HepG2 (cell line): Measurements from ENCODE around the gene THRA. TPM values are rescaled to one million over a fixed set of nuclear protein-coding genes. Genes with fewer than 3 reads are reported as not detected.

ENCODE experiments used
- ATAC-seq: fragments of 200-7000 bp; cut with Tn5 transposase; 3 replicates; pipeline ENCODE4 v1.9.1; 2020; ENCODE audit warnings: mild to moderate bottlenecking, moderate library complexity
- BruUV-seq: library from RNA; stranded (reverse); fragments of 400-500 nt; replicated peaks from 2 replicates; lab custom pipeline; 2021; lab: Mats Ljungman, UMichigan
- CTCF ChIA-PET: fragments of 300-600 bp; formaldehyde crosslinking; extraction: SDS; loops from one replicate; lab custom pipeline; 2021; ENCODE audit warnings: low total read pairs, inconsistent platforms, low intra/inter-chr PET ratio; lab: Yijun Ruan, JAX
- POLR2A ChIA-PET: fragments of 350-600 bp; sonication (Branson Sonifier 250); formaldehyde crosslinking; loops from one replicate; lab custom pipeline; 2020; ENCODE audit warnings: antibody characterized with exemption, inconsistent platforms; lab: Yijun Ruan, JAX
- DNase-seq: peaks from one replicate; pipeline ENCODE4 v3.0.0-alpha.2; 2015; ENCODE audit warnings: low spot score
- FAIRE-seq: peaks from 3 replicates; lab custom pipeline; 2011; peaks lifted over from hg19 to GRCh38; lab: Jason Lieb, UNC
- H2AFZ ChIP-seq: one replicate; pipeline ENCODE4 v1.6.1; 2011; ENCODE audit warnings: low read length, inconsistent platforms
- H3K27ac ChIP-seq: fragments of 300-600 bp; 3 replicates; pipeline ENCODE4 v1.8.0; 2011; ENCODE audit warnings: mixed run types, mild to moderate bottlenecking, mixed read lengths, low read length, inconsistent platforms; ENCODE audit not compliant: insufficient read depth; ENCODE audit errors: extremely low read length
- H3K27me3 ChIP-seq, 2 experiments: fragments of 200-600 bp in 1 of 2; 2 replicates in 1 of 2; 3 replicates in 1 of 2; pipeline versions ENCODE4 v1.6.0 to v1.8.0; 2011; ENCODE audit warnings: low read length in 2 of 2, mild to moderate bottlenecking in 2 of 2, moderate library complexity in 2 of 2, inconsistent platforms in 1 of 2; ENCODE audit not compliant: insufficient read depth in 2 of 2, control insufficient read depth in 1 of 2
- H3K36me3 ChIP-seq, 2 experiments: fragments of 200-600 bp in 1 of 2; replicated peaks in 1 of 2; 2 replicates in 1 of 2; 3 replicates in 1 of 2; pipeline versions ENCODE4 v1.5.1 to v1.8.0; 2011; ENCODE audit warnings: low read length in 2 of 2, inconsistent platforms in 1 of 2; ENCODE audit not compliant: insufficient read depth in 2 of 2, control insufficient read depth in 1 of 2
- H3K4me1 ChIP-seq: 2 replicates; pipeline ENCODE4 v1.5.1; 2012; ENCODE audit warnings: low read length, inconsistent platforms; ENCODE audit not compliant: insufficient read depth
- H3K4me2 ChIP-seq: 2 replicates; pipeline ENCODE4 v1.6.0; 2011; ENCODE audit warnings: low read depth, low read length, inconsistent platforms
- H3K4me3 ChIP-seq, 3 experiments: fragments of 200-600 bp in 1 of 3; sonication (generic), shearing (Covaris generic) in 1 of 3; replicated peaks in 1 of 3; 2 replicates each; pipeline ENCODE4 v1.5.1; 2011 to 2016; ENCODE audit warnings: low read length in 3 of 3, inconsistent platforms in 2 of 3, low read depth in 2 of 3, mild to moderate bottlenecking in 2 of 3, control low read depth in 1 of 3, mixed read lengths in 1 of 3; ENCODE audit not compliant: insufficient read depth in 1 of 3
- H3K79me2 ChIP-seq: one replicate; pipeline ENCODE4 v1.6.1; 2011; ENCODE audit warnings: low read length, inconsistent platforms; ENCODE audit not compliant: insufficient read depth
- H3K9ac ChIP-seq: 2 replicates; pipeline ENCODE4 v1.6.0; 2011; ENCODE audit warnings: mild to moderate bottlenecking, low read depth, low read length, inconsistent platforms; ENCODE audit not compliant: insufficient read depth
- H3K9me3 ChIP-seq: 2 replicates; pipeline ENCODE4 v1.5.1; 2012; ENCODE audit warnings: mild to moderate bottlenecking, low read length
- H4K20me1 ChIP-seq: 2 replicates; pipeline ENCODE4 v1.6.0; 2011; ENCODE audit warnings: inconsistent platforms, mild to moderate bottlenecking, low read length, moderate library complexity; ENCODE audit not compliant: insufficient read depth
- BORCS8-MEF2B ChIP-seq: sonication (generic); formaldehyde crosslinking; IDR thresholded peaks from 2 replicates; pipeline ENCODE4 v1.8.0; 2022; ENCODE audit warnings: mild to moderate bottlenecking, missing genetic modification reagents
- CEBPG ChIP-seq: IDR thresholded peaks from 2 replicates; pipeline ENCODE4 v1.6.1; 2016
- ERF ChIP-seq: IDR thresholded peaks from 2 replicates; pipeline ENCODE4 v1.6.1; 2018; ENCODE audit warnings: missing biosample characterization, missing genetic modification reagents
- ETV5 ChIP-seq: IDR thresholded peaks from 2 replicates; pipeline ENCODE4 v1.6.1; 2018; ENCODE audit warnings: missing biosample characterization, missing genetic modification reagents, inconsistent platforms, borderline replicate concordance
- FOSL2 ChIP-seq: sonication (generic); formaldehyde crosslinking; IDR thresholded peaks from 2 replicates; pipeline ENCODE4 v1.4.0; 2020; ENCODE audit warnings: missing genetic modification reagents
- FOXC1 ChIP-seq: sonication (generic); formaldehyde crosslinking; IDR thresholded peaks from 2 replicates; pipeline ENCODE4 v1.8.0; 2022; ENCODE audit warnings: mild to moderate bottlenecking, missing genetic modification reagents, borderline replicate concordance
- NFE2L2 ChIP-seq: fragments of 150-350 bp; IDR thresholded peaks from 2 replicates; pipeline ENCODE4 v1.6.1; 2014; ENCODE audit warnings: low read length
- NR2C2 ChIP-seq: sonication (generic); formaldehyde crosslinking; IDR thresholded peaks from 2 replicates; pipeline ENCODE4 v1.4.0; 2020; ENCODE audit warnings: missing genetic modification reagents, mild to moderate bottlenecking, moderate library complexity, borderline replicate concordance
- PBX3 ChIP-seq: sonication (generic); formaldehyde crosslinking; IDR thresholded peaks from 2 replicates; pipeline ENCODE4 v1.8.1; 2023; ENCODE audit warnings: missing genetic modification reagents, inconsistent platforms, borderline replicate concordance
- THAP11 ChIP-seq: IDR thresholded peaks from 2 replicates; pipeline ENCODE4 v1.6.1; 2016; ENCODE audit warnings: missing biosample characterization, missing genetic modification reagents
- UBTF ChIP-seq: sonication (generic); formaldehyde crosslinking; IDR thresholded peaks from 2 replicates; pipeline ENCODE4 v1.4.0; 2020; ENCODE audit warnings: mild to moderate bottlenecking, missing genetic modification reagents
- ZBTB7A ChIP-seq: sonication (generic); formaldehyde crosslinking; IDR thresholded peaks from 2 replicates; pipeline ENCODE4 v1.8.0; 2022; ENCODE audit warnings: mild to moderate bottlenecking, missing genetic modification reagents
- ZNF280D ChIP-seq: sonication (generic); formaldehyde crosslinking; IDR thresholded peaks from 2 replicates; pipeline ENCODE4 v1.5.1; 2020; ENCODE audit warnings: mild to moderate bottlenecking, missing genetic modification reagents
- ZSCAN20 ChIP-seq: sonication (generic); formaldehyde crosslinking; IDR thresholded peaks from 2 replicates; pipeline ENCODE4 v1.4.0; 2020; ENCODE audit warnings: missing genetic modification reagents, mild to moderate bottlenecking, borderline replicate concordance
- WGBS: methylation state at CpG from one replicate; pipeline ENCODE4 v1.1.6; 2017; ENCODE audit warnings: low lambda C conversion rate; 5-methylcytosine and 5-hydroxymethylcytosine counted together
- in situ Hi-C: cut with HindIII; loops from 2 replicates; pipeline ENCODE4 v1.10.0; 2017; ENCODE audit warnings: low pct_unique_long_range_greater_than_20kb; ENCODE audit not compliant: extremely low pct_ligation_motif_present
- intact Hi-C: fragments of 100-400 bp; cut with micrococcal nuclease; formaldehyde crosslinking; loops from one replicate; pipeline ENCODE4 v1.10.0; 2022; ENCODE audit not compliant: unreplicated experiment
- polyA plus RNA-seq, 8 experiments: library from polyadenylated mRNA; depleted of rRNA in 3 of 8; stranded (reverse) in 7 of 8; unstranded in 1 of 8; fragments of >200 nt; fragmentation: Illumina TruSeq in 4 of 8; extraction: Trizol in 4 of 8; gene quantifications; 2 replicates each; pipeline versions ENCODE4 v1.2.1 to v1.2.3, GENCODE V29; 2011 to 2016; ENCODE audit warnings: low read depth in 4 of 8, missing spikeins in 1 of 8, mixed read lengths in 1 of 8; ENCODE audit not compliant: insufficient read depth in 1 of 8
- total RNA-seq, 5 experiments: library from RNA; depleted of rRNA; stranded (reverse); fragments of >200 nt; fragmentation: Illumina TruSeq; extraction: Trizol; gene quantifications; 2 replicates each; pipeline ENCODE4 v1.2.3, GENCODE V29; 2016; ENCODE audit warnings: low read depth in 1 of 5
- TF ChIP-seq, protein P1 (sequence below): sonication (generic); formaldehyde crosslinking; IDR thresholded peaks from 2 replicates; pipeline ENCODE4 v1.4.0; 2020; ENCODE audit warnings: mild to moderate bottlenecking, missing genetic modification reagents

The THRA gene
- total and polyA plus RNA-seq, 2 of the 13 experiments (the other 11 are each of a cell fraction or from before 2014, with no cell fraction given) = 8.0 to 9.9 TPM

DNA sequence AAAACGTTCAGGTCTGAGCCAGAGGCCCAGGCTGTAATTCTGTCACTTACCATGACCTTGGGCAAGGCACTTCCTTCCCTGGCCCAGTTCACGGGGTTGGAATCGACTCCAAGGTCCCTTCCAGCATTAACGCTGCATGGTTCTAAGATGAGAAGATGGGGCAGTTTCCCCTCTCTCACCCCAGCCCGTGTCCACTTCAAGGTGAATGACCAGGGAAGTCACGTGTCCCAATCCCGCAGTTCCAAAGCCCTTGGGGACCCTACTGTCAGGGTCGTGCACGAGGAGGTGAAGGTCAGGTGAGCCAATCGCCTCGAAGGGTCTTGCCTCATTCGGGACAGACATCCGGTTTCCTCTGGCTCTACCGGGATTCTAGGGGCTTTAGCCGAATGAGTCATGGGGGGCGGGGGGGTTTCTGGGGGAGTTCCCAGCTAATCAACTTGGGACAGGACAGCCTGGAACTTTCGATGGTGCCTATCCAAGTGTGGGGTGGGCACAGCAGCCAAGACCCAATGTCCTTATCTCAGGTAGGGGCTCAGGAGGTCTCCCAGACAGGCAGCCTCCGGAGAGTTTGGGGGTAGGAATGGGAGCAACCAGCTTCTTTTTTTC, 48.3 kb upstream of the THRA start:
- H3K9me3 ChIP-seq = no peaks in the 10 kb centered on the region
- H3K4me3 ChIP-seq = peak overlapping the region; percentile 24 to 70 (median 25); a peak in 5 of 6 replicates
- no peak overlapping the region; the same call in 1 of the 2 replicates for H3K9ac ChIP-seq
- BruUV-seq = no TSS peak
- ChIA-PET CTCF (interaction anchor here (1.2 to 3.6 kb wide), 9 partner anchors 12 to 289 kb away, joined by 3 to 56 read pairs (median 7); no protein-coding TSS in a partner anchor), POLR2A (interaction anchor here (0.5 to 2.6 kb wide), 9 partner anchors 23 to 125 kb away, joined by 3 to 14 read pairs (median 6); partner anchors contain the start of genes CASC3, MED24 and NR1D1)
- ATAC-seq = peak; percentile 6
- peaks cover under 1% of the 10 kb centered on the region in 2 experiments; a peak in 3 of 5 replicates for H3K36me3 ChIP-seq
- no peak for FAIRE-seq
- no peaks in the 10 kb centered on the region for H3K27me3 ChIP-seq
- in situ Hi-C loops = loop anchor here (10.0 kb wide), 1 partner anchor 270 kb away; the partner anchor contains the start of gene CDC6
- peaks cover 34% of the 10 kb centered on the region for H3K4me1 ChIP-seq
- H3K79me2 ChIP-seq = no peaks in the 10 kb centered on the region
- intact Hi-C loops = loop anchor here (2.0 kb wide), 1 partner anchor 60 kb away; no protein-coding TSS in a partner anchor
- no peak overlapping the region for H3K27ac ChIP-seq
- no peak overlapping the region for H2AFZ ChIP-seq
- peak; percentile 40 for DNase-seq
- WGBS = 0% methylated on average over 7 of the region's 18 CpGs
- H3K4me2 ChIP-seq = peak overlapping the region; percentile 85
- H4K20me1 ChIP-seq = no peaks in the 10 kb centered on the region
- TF ChIP-seq PBX3 (CRISPR knock-in tag) (no peak), ZBTB7A (CRISPR knock-in tag) (peak; percentile 80), FOXC1 (no peak; the same call in 1 of the 2 replicates), NR2C2 (peak; percentile 0; the same call in 1 of the 2 replicates), BORCS8-MEF2B (CRISPR knock-in tag) (peak; percentile 41; the same call in 1 of the 2 replicates), ERF (0 out of 2 replicates have a peak, but pooled peaks have one; percentile 22), THAP11 (CRISPR knock-in tag) (peak; percentile 35; the same call in 1 of the 2 replicates), NFE2L2 (no peak), ZSCAN20 (CRISPR knock-in tag) (peak; percentile 61; the same call in 1 of the 2 replicates), CEBPG (CRISPR knock-in tag) (peak; percentile 24; the same call in 1 of the 2 replicates), ZNF280D (CRISPR knock-in tag) (peak; percentile 62), ETV5 (CRISPR knock-in tag) (peak; percentile 63; the same call in 1 of the 2 replicates), UBTF (peak; percentile 18; the same call in 1 of the 2 replicates), FOSL2 (peak; percentile 76)
- TF ChIP-seq, protein P1, sequence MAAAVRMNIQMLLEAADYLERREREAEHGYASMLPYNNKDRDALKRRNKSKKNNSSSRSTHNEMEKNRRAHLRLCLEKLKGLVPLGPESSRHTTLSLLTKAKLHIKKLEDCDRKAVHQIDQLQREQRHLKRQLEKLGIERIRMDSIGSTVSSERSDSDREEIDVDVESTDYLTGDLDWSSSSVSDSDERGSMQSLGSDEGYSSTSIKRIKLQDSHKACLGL (CRISPR knock-in tag) = peak; percentile 70; the same call in 1 of the 2 replicates
